GM18505 (cell line): ENCODE results near the gene MBNL2.

Experiments
- ATAC-seq: cut with Tn5 transposase; IDR thresholded peaks from one replicate; pipeline ENCODE4 v1.9.1; 2021; ENCODE audit not compliant: unreplicated experiment
- POLR2A ChIP-seq: IDR thresholded peaks from 4 replicates; pipeline ENCODE4 v1.6.1; 2011; ENCODE audit warnings: borderline replicate concordance; ENCODE audit not compliant: insufficient read depth, insufficient read length; ENCODE audit errors: extremely low read depth

Gene MBNL2

GRCh38 chr13:97335488-97336134, 113.5 kb downstream of the MBNL2 start:
- no peak for ATAC-seq
- TF ChIP-seq POLR2A: no peak

GRCh38 chr13:97337985-97338499, 115.9 kb downstream of the MBNL2 start:
- no peak for TF ChIP-seq POLR2A
- ATAC-seq: no peak

GRCh38 chr13:97338571-97338970, 116.4 kb downstream of the MBNL2 start:
- ATAC-seq: no peak
- TF ChIP-seq POLR2A: no peak

- no peak for TF ChIP-seq POLR2A
- no peak for ATAC-seq
Measured at GRCh38 chr13:97339019-97339987, 117.2 kb downstream of the MBNL2 start.

- no peak for ATAC-seq
- TF ChIP-seq POLR2A: no peak
Measured at GRCh38 chr13:97339988-97340749, 118.0 kb downstream of the MBNL2 start.

GRCh38 chr13:97341135-97341534, 119.0 kb downstream of the MBNL2 start:
- no peak for ATAC-seq
- TF ChIP-seq POLR2A: no peak

- no peak for TF ChIP-seq POLR2A
- ATAC-seq: no peak
Measured at GRCh38 chr13:97342136-97342535, 120.0 kb downstream of the MBNL2 start.

- no peak for TF ChIP-seq POLR2A
- ATAC-seq: no peak
Measured at GRCh38 chr13:97342936-97343335, 120.8 kb downstream of the MBNL2 start.

- peak; percentile 74 for ATAC-seq
- no peak for TF ChIP-seq POLR2A
Measured at GRCh38 chr13:97344265-97345175, 122.4 kb downstream of the MBNL2 start.

- ATAC-seq: no peak
- TF ChIP-seq POLR2A: no peak
Measured at GRCh38 chr13:97346097-97346496, 124.0 kb downstream of the MBNL2 start.

- TF ChIP-seq POLR2A: no peak
- ATAC-seq: no peak
Measured at GRCh38 chr13:97346561-97347254, 124.6 kb downstream of the MBNL2 start.
